DMS114 treated with DMSO at 0.1 percent for 48 hours (cell line): ENCODE results near the gene SZRD1.

ENCODE experiments used
- DNase-seq: peaks from one replicate; lab custom pipeline; 2025; ENCODE audit not compliant: unreplicated experiment; lab: John Stamatoyannopoulos, UW

The SZRD1 gene

GRCh38 chr1:16393570-16394521, 26.8 kb downstream of the SZRD1 start:
- no peak for DNase-seq

- DNase-seq, result no peak
Observed at GRCh38 chr1:16394977-16395376, 27.9 kb downstream of the SZRD1 start.

GRCh38 chr1:16396591-16396990, 29.5 kb downstream of the SZRD1 start:
- DNase-seq, result no peak

- DNase-seq, result no peak
Observed at GRCh38 chr1:16397120-16397519, 30.1 kb downstream of the SZRD1 start.

- no peak for DNase-seq
Observed at GRCh38 chr1:16398371-16398953, 31.4 kb downstream of the SZRD1 start.

GRCh38 chr1:16402742-16403141, 35.7 kb downstream of the SZRD1 start:
- no peak for DNase-seq

GRCh38 chr1:16405441-16405840, 38.4 kb downstream of the SZRD1 start:
- no peak for DNase-seq

GRCh38 chr1:16406868-16407267, 39.8 kb downstream of the SZRD1 start:
- DNase-seq, result no peak

GRCh38 chr1:16409536-16410152, 42.6 kb downstream of the SZRD1 start:
- no peak for DNase-seq

- DNase-seq, result no peak
Observed at GRCh38 chr1:16410803-16411202, 43.8 kb downstream of the SZRD1 start.

- no peak for DNase-seq
Observed at GRCh38 chr1:16413191-16413590, 46.1 kb downstream of the SZRD1 start.

- no peak for DNase-seq
Observed at GRCh38 chr1:16418823-16419425, 51.9 kb downstream of the SZRD1 start.

- DNase-seq, result no peak
Observed at GRCh38 chr1:16420424-16421118, 53.5 kb downstream of the SZRD1 start.

- DNase-seq, result no peak
Observed at GRCh38 chr1:16421201-16421600, 54.2 kb downstream of the SZRD1 start.

- no peak for DNase-seq
Observed at GRCh38 chr1:16422041-16422440, 55.0 kb downstream of the SZRD1 start.

- no peak for DNase-seq
Observed at GRCh38 chr1:16425125-16426025, 58.3 kb downstream of the SZRD1 start.

GRCh38 chr1:16430606-16431005, 63.6 kb downstream of the SZRD1 start:
- DNase-seq, result no peak

- no peak for DNase-seq
Observed at GRCh38 chr1:16433030-16433429, 66.0 kb downstream of the SZRD1 start.

GRCh38 chr1:16434007-16434406, 67.0 kb downstream of the SZRD1 start:
- no peak for DNase-seq

GRCh38 chr1:16434501-16434900, 67.5 kb downstream of the SZRD1 start:
- no peak for DNase-seq
